Limb (tissue), 2 donors: Measurements from ENCODE around the gene MBP.
"Not testable (repeated sequence)": the region's sequence is repeated elsewhere in the genome, so short reads cannot be mapped to it uniquely, and the experiment has no call there.

Experiments used
- DNase-seq, 2 donors: peaks; one replicate each; pipeline ENCODE4 v3.0.0-alpha.2; 2016; ENCODE audit errors: extremely low spot score in 2 of 2

Gene MBP

DNA sequence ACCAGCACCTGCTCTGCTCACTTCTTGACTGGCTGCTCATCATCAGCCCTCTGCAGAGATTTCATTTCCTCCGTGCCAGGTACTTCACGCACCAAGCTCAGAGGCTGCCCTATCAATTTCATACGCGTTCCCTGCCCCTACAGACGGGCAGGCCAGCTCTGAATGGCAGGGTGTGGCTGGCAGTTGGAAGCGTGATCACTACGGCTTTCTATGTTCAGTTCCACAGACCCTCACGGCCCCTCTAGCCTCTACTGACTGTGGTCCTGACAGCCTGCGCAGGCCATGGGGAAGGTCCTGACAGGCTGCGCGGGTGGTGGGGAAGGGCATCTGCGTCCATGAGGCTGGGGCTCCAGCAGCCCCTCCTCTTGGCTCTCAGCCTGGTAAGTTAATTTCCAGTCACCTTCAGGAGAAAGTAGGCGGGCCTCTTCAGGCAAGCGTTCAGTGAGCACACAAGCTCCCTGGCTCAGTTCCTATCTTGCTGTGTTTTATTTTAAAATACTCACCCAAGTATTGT is 155.4 kb downstream of the MBP start:
- DNase-seq: peak in 1 of 2 donors; percentile 43

DNA sequence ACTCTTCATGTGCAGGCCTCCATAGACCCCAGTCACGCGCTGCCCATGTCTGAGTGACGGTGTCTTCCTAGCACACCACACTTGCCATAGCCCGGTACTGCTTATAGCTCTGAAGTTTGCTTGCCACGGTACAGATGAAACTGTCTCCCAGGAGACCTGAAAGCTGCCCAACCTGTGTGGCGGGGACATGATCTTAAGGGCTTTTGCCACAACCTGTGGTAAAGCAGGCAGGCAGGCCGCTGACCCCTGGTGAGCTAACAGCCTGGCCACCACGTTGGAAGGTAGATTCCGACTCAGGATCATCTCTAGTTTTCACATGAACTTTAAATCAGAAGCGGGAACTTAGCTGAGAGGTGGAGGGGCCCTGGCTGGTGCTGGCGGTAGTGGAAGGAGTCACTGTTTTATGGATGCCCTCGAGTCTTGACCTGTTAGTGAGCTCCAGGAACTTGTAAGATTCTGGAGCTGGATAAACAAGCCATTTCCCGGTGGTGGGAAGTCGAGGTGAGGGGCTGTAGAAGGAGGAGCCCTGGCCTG is 156.9 kb downstream of the MBP start:
- no peak for DNase-seq

DNA sequence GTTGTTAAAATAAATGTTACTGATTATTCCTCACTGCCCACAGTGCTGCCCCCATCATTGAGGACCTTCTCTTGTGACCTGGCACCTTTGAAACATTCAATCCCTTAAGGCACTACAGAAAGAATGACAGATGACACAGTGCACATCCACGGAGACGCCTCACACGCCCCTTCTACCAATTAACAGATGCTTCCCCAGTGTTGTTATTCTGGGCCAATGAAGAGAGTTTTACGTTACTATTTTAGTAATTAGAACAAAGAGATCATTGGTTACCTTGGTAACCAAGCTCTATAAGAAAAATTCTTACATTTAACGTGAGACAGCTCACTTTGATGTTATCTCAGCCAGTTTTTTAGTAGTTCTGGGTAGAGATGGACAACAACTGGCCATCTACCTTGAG is 158.2 kb downstream of the MBP start:
- no peak for DNase-seq

DNA sequence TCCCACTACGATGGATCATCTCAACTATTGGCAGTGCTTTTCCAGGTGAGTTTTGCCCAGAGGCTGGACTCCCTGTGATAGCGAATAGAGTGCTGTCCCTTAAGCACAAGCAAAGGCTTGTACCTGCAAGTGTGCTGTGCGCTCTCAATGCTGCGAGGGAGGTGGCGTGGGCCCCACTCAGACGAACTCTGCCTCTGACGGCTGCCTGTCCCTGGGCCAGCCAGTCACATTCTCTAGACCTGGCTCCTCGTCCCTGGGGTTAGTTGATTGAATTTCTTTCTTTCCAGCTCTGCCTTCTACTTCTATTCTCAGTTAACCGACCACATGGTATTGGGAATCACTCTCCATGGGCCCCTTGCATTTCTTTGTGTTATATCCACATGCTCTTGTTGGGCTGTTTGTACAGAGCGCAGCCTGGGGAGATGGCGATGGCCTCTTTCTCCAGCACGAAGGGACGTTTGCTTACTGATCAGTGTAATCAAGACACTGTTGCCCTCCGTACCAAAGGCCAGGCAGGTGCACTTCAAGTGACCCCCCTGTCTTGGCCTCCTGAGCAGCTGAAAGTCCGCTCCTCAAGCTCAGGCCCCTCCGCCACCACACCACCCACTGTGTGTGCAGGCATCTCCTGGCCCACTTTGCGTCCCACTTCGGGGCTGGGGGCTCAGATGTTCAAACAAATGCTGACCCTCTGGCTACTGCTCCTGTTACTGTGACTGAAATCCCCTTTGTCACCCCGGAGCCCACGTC is 158.9 kb downstream of the MBP start:
- DNase-seq: peak in 1 of 2 donors; percentile 27

DNA sequence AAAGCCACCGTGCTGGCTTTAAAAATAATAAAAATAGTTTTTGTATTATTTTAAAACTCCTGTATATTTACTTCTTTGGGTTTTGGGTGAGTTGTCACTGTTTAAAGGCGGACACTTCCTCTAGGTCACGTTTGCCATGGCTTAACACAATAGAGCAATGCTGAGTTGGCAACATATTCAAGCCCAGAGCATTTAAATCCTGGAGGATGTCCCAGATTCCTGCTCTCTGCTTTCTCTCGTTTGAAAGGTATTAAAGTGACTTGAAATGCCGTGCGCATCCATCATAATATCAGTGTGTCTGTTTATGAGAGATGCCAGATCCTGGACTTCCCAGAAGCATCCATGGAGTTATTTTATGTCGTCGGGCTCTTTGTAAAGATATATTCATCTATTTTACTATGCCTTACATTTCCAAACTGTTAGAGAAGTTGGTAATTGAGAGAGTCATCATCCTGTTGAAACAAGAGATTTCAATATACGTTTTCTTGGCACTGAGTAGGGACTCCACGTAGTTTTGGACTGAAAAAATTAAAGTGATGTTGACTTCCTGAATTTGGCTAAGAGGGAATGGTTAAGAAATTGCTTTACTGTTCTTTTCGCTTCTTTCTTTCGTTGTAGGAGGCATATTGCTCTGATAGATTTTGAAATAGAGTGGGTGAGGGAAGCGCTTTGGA is 159.6 kb downstream of the MBP start:
- no peak for DNase-seq

DNA sequence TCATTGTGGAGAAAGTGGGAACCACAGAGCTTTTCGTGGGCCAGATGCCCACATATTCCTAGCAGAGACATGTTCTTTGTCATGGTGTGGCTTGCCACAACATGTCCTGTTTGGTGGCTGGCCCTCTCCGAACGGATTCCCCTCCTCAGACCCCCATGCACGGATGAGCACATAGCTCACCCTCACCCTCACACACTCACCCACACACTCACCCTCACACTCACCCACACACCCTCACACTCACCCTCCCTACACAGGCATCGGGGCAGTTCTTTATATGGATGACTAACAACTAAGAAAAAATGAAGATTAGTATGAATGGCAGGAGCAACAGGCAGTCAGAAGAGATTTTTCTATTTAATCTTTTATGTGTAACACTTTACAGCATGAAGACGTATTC is 160.3 kb downstream of the MBP start:
- no peak for DNase-seq

DNA sequence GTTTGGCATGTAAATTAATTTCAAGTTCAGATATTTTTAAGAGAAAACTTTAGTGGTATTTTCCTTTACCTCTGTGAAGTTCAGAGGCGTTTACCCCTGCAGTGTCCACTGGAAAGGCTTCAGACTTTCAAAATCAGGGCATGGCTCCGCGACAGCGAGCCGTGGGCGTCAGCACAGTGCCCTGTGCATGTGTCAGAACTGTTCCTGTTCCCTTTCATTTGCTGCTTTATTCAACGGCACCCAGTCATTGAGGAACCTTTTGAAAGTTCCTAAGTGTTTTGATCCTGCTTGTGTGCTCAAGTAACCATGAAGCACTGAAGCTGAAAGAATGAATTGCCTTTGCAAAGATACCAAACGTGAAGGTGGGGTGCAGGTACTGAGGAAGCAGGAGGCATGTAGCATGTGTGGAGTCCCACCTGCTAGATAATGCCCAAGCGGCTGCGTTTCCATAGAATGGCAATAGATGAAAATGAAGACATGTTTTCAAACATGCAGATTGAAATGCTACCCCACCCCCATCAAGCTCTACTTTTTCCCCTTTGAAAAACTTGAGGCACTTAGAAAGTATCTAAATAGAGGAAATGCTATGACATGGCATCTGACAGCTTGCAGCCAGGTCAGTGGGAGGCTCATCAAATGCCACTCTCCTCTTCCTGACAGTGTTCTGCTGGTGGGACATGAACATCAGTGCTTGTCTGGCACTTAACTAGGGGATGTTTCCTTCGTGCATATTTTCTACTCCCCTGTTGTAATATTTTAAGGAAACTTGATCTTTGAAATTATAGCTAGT is 161.6 kb downstream of the MBP start:
- DNase-seq: no peak

DNA sequence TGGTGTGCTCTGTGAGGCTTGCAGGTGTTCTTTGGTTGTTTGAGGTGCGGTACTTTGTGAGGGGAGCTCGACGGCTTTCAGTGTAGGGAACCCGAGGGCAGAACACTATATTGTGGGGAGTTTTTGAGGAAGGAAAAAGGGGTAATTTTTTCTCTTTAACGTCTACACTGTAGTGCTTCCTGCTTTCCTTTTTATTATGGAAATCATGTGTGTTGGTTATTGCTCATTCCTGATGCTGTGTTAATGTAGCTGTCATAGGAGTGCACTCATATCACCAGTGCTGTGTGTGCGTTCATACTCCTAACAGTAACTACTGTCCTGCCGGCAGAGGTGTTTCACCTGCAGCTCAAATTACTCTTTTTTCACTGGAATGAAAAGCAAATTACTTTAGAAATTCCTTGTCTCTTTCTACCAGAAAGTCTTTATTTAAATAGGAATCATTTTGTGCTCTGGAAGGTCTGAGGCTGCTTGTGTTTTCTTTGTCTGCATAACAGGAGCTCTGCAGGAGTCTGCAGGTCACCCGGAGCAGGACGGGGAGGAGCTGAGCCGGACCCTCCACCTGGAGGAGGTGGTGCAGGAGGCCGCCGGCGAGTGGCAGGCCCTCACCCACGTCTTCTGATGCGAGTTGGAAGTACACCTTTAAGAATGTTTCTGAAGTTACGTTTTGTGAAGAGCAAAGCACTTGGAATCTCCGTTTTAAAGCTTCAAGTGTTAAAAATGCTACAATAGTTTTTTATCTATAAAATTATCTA is 164.7 kb downstream of the MBP start:
- no peak for DNase-seq

DNA sequence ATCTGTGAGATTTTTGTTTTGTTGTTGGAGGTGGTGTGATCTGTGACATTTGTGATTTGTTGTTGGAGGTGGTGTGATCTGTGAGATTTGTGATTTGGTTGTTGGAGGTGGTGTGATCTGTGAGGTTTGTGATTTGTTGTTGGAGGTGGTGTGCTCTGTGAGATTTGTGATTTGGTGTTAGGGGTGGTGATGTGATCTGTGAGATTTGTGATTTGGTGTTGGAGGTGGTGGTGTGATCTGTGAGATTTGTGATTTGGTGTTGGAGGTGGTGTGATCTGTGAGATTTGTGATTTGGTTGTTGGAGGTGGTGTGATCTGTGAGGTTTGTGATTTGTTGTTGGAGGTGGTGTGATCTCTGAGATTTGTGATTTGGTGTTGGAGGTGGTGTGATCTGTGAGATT is 165.3 kb downstream of the MBP start:
- DNase-seq: not testable (repeated sequence)

DNA sequence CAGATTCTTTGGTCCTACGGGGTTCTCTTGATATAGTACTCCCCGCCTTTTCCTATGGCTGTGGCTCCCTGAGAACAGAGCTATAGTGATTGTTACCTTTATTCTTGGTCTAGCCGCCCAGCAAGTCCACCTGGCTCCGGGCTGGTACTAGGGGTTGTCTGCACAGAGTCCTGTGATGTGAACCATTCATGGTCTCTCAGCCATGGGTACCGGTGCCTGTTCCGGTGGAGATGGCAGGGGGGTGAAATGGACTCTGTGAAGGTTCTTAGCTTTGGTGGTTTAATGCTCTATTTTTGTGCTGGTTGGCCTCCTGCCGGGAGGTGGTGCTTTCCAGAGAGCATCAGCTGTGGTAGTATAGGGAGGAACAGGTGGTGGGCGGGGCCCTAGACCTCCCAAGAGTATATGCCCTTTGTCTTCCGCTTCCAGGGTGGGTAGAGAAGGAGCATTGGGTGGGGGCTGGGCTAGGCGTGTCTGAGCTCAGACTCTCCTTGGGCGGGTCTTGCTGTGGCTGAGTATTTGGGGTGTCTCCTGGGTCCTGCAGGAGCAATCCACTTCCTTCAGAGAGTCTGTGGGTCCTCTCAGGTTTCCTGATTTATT is 166.9 kb downstream of the MBP start:
- not testable (repeated sequence) for DNase-seq

DNA sequence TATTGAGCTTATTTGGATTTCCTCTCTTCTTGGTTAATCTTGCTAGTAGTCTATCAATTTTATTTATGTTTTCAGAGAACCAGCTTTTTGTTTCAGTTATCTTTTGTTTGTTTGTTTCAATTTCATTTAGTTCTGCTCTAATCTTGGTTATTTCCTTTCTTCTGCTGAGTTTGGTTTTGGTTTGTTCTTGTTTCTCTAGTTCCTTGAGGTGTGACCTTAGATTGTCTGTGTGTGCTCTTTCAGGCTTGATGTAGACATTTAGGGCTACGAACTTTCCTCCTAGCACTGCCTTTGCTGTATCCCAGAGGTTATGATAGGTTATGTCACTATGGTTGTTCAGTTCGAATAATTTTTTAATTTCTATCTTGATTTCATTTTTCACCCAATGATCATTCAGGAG is 168.6 kb downstream of the MBP start:
- no peak for DNase-seq

DNA sequence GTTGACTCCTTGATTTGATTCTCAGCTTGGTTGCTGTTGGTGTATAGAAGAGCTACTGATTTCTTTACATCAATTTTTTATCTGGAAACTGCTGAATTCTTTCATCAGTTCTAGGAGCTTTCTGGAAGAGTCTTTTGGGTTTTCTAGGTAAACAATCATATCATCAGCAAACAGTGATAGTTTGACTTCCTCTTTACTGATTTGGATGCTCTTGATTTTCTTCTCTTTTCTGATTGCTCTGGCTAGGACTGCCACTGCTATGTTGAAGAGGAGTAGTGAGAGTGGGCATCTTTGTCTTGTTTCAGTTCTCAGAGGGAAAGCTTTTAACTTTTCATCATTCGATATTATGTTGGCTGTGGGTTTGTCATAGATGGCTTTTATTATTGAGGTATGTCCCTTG is 169.7 kb downstream of the MBP start:
- no peak for DNase-seq

DNA sequence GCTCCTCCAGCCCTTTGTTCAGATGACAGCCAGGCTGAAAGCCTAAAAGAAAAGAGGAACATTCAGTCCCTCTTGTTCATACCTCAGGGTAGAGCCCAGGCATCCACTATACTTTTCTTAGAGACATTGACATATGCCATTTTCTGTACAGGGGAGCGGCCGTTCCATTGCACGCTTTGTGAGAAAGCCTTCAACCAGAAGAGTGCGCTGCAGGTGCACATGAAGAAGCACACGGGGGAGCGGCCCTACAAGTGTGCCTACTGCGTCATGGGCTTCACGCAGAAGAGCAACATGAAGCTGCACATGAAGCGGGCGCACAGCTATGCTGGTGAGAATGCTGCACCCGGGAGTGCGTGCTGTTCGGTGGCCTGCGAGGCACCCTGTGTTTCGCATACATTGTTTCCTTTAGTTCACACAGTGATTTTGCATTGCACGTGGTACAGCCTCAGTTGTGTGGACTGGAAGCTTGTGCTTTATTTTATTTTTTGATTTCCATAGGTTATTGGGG is 172.0 kb downstream of the MBP start:
- no peak for DNase-seq

DNA sequence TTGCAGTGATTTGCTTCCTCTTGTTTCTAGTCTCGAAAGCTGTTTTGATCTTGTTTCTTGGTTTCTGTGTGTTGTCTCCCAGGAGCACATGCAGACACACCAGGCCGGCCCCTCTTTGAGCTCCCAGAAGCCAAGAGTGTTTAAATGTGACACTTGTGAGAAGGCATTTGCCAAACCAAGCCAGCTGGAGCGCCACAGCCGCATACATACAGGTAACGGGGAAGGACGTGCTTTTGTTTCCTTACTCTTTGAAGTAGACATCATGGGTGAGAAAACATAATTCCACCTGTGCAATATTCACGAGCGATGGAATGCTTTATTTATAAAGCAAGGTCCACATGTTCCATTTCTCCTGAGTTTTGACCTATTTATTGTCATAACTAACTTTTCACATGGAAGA is 173.0 kb downstream of the MBP start:
- DNase-seq: no peak

DNA sequence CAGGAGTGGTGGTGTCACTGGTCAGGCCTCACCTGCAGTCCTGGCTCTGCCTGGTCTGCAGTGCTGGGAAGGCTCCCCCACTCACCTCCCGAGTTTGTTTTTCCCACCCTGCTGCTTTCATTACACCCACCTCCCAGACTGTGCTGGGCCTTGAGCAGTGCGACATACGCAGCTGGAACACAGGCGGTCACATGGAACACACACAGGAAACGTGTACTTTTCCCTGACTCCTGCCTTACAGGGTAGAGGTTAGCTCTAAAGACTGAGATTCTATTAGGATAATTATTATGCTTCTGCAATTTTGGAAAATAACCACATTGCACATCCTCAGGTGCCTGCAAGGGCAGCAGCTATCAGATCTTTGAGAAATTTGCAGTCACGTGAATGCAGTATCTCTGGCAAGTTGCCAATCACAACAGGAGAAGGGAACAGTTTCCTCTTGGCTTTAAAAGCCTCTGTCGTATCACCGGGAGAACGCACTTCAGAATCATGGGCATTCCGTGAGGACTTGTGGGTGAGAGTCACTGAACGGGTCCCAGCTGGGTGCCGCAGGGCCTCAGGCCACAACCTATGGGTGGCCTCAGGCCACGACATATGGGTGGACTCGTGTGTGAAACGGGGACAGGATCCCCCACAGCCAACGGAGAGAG is 173.8 kb downstream of the MBP start:
- DNase-seq: no peak

DNA sequence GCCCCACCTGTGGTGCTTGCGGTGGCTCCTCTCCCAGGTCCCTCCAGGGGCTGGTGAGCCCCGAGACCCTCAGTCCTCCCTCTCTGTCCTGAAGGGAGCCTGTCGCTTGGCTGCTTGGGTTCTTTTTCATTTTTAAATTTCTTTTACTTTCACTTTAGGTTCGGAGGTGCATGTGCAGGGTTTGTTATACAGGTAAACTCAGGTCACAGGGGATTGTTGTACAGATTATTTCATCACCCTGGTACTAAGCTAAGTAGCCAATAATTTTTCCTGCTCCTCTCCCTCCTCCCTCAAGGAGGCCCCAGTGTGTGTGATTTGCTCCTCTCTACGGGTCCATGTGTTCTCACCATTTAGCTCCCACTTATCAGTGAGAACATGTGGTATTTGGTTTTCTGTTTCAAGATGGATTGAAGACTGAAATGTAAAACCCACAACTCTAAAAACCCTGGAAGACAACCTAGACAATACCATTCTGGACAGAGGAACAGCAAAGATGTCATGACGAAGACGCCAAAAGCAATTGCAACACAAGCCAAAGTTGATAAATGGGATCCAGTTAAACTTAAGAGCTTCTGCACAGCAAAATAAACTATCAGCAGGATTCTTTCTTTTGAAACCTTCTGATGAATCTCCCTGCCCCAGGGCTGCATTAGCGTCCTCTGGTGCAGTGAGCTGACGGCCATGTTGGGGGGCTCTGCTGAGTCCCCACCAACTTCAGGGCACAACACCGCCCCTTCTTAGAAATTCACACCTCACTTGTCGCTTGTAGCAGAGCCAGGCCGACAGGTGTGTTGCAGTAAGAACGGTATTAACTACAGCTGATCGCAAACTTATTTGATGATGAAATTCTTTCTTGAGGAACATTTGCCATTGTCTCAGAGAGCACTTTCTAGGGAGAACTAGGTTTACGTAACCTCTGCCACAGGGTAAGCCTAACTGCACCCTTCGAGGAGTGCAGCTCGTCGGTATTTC is 174.9 kb downstream of the MBP start:
- no peak for DNase-seq

DNA sequence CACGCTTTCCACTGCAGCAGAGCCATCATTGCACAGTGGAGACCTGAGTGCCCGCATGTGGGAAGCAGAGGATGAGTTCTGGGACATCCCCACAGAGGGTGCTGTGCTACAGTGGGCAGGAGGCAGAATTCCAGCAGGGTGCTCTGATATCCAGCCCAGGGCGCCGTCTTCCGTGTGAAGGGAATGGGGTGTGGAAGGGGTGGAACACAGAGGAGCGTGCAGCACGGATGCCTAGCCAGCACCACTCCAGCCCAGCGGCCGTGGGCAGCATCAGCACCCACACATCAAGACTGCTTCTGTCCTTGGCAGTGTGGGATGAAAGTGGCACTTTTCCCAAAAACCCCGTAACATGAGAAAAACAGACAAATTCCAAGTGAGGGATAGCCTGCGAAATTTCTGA is 175.9 kb downstream of the MBP start:
- DNase-seq: no peak

DNA sequence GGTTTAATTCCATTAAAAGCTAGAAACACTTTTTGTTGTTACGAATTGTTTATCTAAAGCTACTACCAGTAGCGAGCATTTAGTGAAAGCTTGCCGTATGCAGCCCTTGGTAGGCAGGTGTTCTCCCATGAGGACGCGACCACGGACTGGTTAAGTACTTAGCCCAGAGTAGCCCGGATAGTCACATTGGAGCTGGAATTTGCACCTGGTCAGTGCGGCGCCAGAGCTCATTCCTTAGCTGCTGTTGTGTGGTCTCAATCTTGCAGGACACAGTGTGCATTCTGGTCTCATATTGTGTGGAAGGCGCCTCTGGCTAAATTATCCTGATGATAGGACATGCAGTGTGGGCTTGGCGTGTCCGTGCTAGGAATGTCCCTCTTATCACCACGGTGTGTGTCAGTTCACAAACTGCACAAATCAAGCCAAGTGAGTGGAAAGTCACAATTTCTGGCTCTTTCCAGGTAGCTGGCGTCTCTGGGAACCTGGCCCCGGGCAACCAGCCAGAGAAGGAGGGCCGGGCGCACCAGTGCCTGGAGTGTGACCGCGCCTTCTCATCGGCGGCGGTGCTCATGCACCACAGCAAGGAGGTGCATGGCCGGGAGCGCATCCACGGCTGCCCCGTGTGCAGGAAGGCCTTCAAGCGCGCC is 176.9 kb downstream of the MBP start:
- DNase-seq: no peak
